Keratinocyte (primary cell): ENCODE data around the gene PCDHAC2.

Experiments used
- EZH2 ChIP-seq: IDR thresholded peaks from one replicate; pipeline ENCODE4 v1.6.1; 2012; ENCODE audit warnings: inconsistent platforms, mild to moderate bottlenecking, low read length, moderate library complexity
- TF ChIP-seq, protein P1 (sequence below), 3 experiments: IDR thresholded peaks in 1 of 3; conservative IDR thresholded peaks in 1 of 3; optimal IDR thresholded peaks in 1 of 3; 2 replicates in 2 of 3; 3 replicates in 1 of 3; pipeline versions ENCODE3 to v1.5.1; 2011; ENCODE audit warnings: low read length in 3 of 3, mild to moderate bottlenecking in 3 of 3, moderate library complexity in 2 of 3, control low read depth in 1 of 3, inconsistent platforms in 1 of 3; ENCODE audit not compliant: insufficient read depth in 2 of 3; ENCODE audit errors: extremely low read depth in 1 of 3

DNA sequence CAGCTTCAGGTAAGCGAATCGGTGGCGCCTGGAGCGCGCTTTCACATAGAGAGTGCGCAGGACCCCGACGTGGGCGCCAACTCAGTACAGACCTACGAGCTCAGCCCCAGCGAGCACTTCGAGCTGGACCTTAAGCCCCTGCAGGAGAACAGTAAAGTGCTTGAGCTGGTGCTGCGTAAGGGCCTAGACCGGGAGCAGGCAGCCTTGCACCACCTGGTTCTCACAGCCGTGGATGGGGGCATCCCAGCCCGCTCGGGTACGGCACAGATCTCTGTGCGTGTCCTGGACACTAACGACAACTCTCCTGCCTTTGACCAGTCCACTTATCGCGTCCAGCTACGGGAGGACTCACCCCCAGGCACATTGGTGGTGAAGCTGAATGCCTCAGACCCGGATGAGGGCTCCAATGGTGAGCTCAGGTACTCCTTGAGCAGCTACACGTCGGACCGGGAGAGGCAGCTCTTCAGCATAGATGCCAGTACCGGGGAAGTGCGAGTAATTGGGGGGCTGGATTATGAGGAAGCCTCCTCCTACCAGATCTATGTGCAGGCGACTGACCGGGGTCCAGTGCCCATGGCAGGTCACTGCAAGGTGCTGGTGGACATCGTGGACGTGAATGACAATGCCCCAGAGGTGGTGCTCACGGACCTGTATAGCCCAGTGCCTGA, 1.1 kb downstream of the PCDHAC2 start:
- no peak for TF ChIP-seq EZH2
- TF ChIP-seq, protein P1, sequence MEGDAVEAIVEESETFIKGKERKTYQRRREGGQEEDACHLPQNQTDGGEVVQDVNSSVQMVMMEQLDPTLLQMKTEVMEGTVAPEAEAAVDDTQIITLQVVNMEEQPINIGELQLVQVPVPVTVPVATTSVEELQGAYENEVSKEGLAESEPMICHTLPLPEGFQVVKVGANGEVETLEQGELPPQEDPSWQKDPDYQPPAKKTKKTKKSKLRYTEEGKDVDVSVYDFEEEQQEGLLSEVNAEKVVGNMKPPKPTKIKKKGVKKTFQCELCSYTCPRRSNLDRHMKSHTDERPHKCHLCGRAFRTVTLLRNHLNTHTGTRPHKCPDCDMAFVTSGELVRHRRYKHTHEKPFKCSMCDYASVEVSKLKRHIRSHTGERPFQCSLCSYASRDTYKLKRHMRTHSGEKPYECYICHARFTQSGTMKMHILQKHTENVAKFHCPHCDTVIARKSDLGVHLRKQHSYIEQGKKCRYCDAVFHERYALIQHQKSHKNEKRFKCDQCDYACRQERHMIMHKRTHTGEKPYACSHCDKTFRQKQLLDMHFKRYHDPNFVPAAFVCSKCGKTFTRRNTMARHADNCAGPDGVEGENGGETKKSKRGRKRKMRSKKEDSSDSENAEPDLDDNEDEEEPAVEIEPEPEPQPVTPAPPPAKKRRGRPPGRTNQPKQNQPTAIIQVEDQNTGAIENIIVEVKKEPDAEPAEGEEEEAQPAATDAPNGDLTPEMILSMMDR (optimal IDR thresholded peaks at IDR 0.05 in 1 of 3, IDR thresholded peaks at IDR 0.05 in 1 of 3, conservative IDR thresholded peaks at IDR 0.05 in 1 of 3; ENCODE audit: extremely low read depth in 1 of 3, insufficient read depth in 2 of 3, low read length in 3 of 3) = no peak
